Activated naive CD4-positive, alpha-beta T cell treated with anti-CD3 and anti-CD28 coated beads, Interleukin-2, amount 50 U/mL, for 24 hours (primary cell): Measurements from ENCODE around the gene YDJC.
"Not testable (repeated sequence)": the region's sequence is repeated elsewhere in the genome, so short reads cannot be mapped to it uniquely, and the experiment has no call there.

ENCODE experiments used
- H3K27ac Mint-ChIP-seq: one replicate; pipeline ENCODE4 v1.8.0; 2021; ENCODE audit warnings: mild to moderate bottlenecking, mixed read lengths
- H3K27me3 Mint-ChIP-seq: one replicate; pipeline ENCODE4 v1.8.0; 2021; ENCODE audit warnings: mixed read lengths
- H3K36me3 Mint-ChIP-seq: one replicate; pipeline ENCODE4 v1.8.0; 2021; ENCODE audit warnings: mixed read lengths
- H3K4me1 Mint-ChIP-seq: one replicate; pipeline ENCODE4 v1.8.0; 2021; ENCODE audit warnings: mixed read lengths
- H3K4me3 Mint-ChIP-seq: one replicate; pipeline ENCODE4 v1.8.0; 2021; ENCODE audit warnings: mild to moderate bottlenecking, mixed read lengths
- H3K9me3 Mint-ChIP-seq: one replicate; pipeline ENCODE4 v1.8.0; 2021; ENCODE audit warnings: mixed read lengths

Gene YDJC

DNA sequence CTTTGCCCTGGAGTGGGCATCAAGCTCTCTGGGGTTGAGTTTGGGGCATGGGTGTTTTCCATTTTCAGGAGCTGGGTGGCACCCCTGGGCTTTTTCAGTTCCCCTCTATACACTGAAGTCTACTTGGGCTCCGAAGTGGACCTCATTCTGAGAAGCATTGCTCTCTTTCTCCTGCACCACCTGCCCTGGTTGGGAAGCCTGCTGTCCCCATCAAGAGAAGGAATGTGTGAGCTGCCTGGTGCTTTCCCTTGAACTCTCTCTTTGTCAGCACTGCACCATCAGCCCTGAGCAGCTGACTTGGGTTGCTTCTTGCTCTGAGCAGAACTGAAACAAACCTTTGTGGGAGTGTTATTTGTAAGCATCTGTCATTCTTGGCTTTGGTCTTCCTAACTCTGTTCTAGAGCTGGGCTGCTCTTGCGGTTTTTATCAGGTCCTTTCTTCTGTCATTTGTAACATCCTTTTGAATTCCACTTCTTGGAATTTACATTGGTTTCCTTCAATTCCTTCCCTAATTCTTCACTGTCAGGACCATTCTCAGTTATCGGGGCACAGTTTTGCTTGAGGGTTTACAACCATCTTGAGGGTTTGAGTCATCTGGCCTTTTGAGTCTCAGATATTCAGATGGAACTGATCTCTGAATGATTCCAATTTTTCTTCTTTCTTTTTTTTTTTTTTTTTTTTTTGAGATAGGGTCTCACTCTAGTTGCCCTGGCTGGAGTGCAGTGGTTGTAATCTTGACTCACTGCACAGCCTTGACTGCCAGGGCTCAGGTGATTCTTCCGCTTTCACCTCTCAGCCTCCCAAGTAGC is 41.8 kb downstream of the YDJC start:
- Mint-ChIP-seq H3K27ac (peak overlapping the region; percentile 84), H3K4me1 (peaks cover 60% of the 10 kb centered on the region), H3K9me3 (no peaks in the 10 kb centered on the region), H3K27me3 (no peaks in the 10 kb centered on the region), H3K4me3 (peak overlapping the region; percentile 53), H3K36me3 (peaks cover 4% of the 10 kb centered on the region)

DNA sequence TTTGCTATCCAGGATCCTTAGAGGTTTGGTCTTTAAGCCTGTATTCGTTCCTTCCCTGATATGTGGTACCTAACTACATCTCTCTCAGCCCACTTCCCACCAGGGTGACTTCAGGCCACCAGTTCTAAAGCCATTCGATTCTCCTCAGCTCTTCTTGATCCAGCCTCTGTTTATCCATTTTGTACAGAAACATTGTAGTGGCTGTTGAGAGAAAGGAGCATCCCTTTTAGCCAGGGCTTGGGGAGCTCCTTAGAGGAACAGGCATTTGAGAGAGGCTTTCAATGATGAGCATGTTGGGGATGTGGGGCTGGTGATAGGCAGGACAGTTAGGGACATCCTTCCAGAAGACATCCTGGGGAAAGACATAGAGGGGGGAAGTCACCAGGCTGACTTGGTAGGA is 44.4 kb downstream of the YDJC start:
- Mint-ChIP-seq H3K4me3 (peak overlapping the region; percentile 21), H3K27ac (peak overlapping the region; percentile 73), H3K4me1 (peaks cover 50% of the 10 kb centered on the region), H3K27me3 (no peaks in the 10 kb centered on the region), H3K36me3 (peaks cover 4% of the 10 kb centered on the region), H3K9me3 (no peaks in the 10 kb centered on the region)

DNA sequence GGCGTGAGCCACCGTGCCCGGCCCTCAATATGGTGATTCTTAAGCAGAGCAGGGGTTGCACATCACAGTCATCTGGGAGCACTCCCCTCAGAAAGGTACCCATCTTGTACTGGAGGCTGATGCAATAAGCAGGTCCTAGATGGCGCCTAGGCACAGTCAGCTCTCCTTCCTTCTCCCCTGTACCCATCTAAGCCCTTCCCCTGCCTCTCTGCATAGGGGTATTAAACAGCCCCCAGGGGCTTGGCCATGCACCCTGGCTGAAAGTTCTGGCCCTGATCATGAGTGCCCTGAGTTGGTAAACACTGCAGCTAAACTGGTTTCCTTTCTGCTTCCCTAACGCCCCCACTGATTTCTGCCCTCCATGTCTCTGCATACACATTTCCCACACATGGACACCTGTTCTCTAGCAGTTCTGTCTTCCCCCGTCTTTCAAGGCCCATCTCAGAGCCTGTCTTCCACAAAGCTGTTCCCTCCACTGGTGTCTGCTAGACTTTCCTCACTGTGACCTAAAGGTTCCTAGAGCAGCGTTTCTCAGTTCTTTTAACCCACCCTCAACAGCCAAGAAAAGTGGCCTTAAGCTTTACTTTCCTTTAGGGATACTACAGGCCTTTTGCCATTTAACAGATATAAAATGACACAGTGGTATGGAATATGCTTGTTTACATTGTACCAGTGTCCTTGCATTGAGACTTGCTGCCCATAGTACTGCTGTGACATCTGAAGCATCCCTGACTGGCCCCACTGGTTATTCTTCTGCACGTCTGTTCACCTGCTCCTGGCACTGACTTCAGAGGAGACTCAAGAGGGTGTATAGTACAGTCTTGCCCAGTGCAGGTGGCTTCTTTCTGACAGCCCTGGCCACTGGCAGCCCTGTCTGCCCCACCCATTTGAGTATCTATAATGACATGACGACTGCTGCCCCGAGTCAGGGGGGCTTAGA is 46.8 kb downstream of the YDJC start:
- peaks cover 4% of the 10 kb centered on the region for H3K36me3 Mint-ChIP-seq
- peaks cover 54% of the 10 kb centered on the region for H3K4me1 Mint-ChIP-seq
- H3K9me3 Mint-ChIP-seq: no peaks in the 10 kb centered on the region
- H3K27ac Mint-ChIP-seq: peak overlapping the region; percentile 25
- no peaks in the 10 kb centered on the region for H3K27me3 Mint-ChIP-seq
- H3K4me3 Mint-ChIP-seq: no peak overlapping the region

DNA sequence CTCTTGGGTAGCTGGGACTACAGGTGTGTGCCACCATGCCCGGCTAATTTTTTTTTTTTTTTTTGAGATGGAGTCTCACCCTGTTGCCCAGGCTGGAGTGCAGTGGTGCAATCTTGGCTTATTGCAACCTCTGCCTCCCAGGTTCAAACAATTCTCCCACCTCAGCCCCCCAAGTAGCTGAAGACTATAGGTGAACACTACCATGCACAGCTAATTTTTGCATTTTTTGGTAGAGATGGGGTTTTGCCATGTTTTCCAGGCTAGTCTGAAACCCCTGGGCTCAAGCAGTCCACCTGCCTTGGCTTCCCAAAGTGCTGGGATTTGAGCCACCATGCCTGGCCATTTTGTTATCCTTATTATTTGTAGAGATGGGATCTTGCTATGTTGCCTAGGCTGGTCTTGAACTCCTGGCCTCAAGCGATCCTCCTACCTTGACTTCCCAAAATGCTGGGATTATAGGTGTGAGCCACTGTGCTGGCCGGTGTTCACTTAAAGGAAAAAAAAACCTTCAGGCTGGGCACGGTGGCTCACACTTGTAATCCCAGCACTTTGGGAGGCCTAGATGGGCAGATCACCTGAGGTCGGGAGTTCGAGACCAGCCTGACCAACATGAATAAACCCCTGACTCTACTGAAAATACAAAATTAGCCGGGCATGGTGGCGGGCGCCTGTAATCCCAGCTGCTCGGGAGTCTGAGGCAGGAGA is 48.7 kb downstream of the YDJC start:
- not testable (repeated sequence) for H3K27me3 Mint-ChIP-seq, H3K36me3 Mint-ChIP-seq, H3K4me3 Mint-ChIP-seq, H3K9me3 Mint-ChIP-seq, H3K27ac Mint-ChIP-seq
- peaks cover 57% of the 10 kb centered on the region for H3K4me1 Mint-ChIP-seq

DNA sequence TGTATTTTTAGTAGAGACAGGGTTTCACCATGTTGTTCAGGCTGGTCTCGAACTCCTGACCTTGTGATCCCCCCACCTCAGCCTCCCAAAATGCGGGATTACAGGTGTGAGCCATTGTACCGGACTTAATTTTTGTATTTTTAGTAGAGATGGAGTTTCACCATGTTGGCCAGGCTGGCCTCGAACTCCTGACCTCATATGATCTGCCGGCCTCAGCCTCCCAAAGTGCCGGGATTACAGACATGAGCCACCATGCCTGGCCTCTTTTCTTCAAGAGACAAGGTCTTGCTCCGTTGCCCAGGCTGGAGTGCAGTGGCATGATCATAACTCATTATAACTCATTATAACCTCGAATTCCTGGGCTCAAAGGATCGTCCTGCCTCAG is 49.2 kb downstream of the YDJC start:
- H3K36me3 Mint-ChIP-seq, H3K9me3 Mint-ChIP-seq, H3K27ac Mint-ChIP-seq, H3K4me3 Mint-ChIP-seq, H3K27me3 Mint-ChIP-seq: not testable (repeated sequence)
- peaks cover 59% of the 10 kb centered on the region for H3K4me1 Mint-ChIP-seq

DNA sequence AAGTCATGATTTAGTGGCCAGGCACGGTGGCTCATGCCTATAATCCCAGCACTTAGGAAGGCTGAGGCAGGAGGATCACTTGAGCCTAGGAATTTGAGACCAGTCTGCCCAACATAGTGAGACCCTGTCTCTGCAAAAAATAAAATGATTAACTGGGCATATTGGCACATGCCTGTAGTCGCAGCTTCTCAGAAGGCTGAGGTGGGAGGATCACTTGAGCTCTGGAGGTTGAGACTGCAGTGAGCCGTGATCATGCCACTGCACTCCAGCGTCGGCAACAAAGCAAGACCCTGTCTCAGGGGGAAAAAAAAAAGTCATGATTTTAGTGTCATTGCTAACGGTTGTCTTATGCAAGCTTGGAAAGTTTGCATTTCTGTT is 50.4 kb downstream of the YDJC start:
- Mint-ChIP-seq H3K4me1 (peaks cover 52% of the 10 kb centered on the region), H3K9me3 (no peaks in the 10 kb centered on the region), H3K4me3 (no peak overlapping the region), H3K27ac (no peak overlapping the region), H3K36me3 (no peaks in the 10 kb centered on the region), H3K27me3 (no peaks in the 10 kb centered on the region)
